ENCODE data around the gene ARHGEF9. TPM values are rescaled to one million over a fixed set of nuclear protein-coding genes. Genes with fewer than 3 reads are reported as not detected.
A peak's percentile ranks its signal among the peaks of the same experiment; 100 is the strongest.
"Not testable (repeated sequence)": the region's sequence is repeated elsewhere in the genome, so short reads cannot be mapped to it uniquely, and the experiment has no call there.

Gene ARHGEF9
- 24.7 and 26.3 TPM in 2 replicates for total RNA-seq (2022)
- Bru-seq, nascent RNA = percentile 64 among the genes with signal in this experiment
- percentile 62 among the genes with signal in this experiment for BruChase-seq, experiment 1, labeled RNA remaining after a 6-hour chase
- percentile 62 among the genes with signal in this experiment for BruChase-seq, experiment 2, labeled RNA remaining after a 2-hour chase
- long read RNA-seq, full-length matches to known transcripts = 4 of 8 reads
- long read RNA-seq, partial matches to known transcripts = 1 of 8 reads
- long read RNA-seq, other reads (novel, unspliced or antisense) = 3 of 8 reads

DNA sequence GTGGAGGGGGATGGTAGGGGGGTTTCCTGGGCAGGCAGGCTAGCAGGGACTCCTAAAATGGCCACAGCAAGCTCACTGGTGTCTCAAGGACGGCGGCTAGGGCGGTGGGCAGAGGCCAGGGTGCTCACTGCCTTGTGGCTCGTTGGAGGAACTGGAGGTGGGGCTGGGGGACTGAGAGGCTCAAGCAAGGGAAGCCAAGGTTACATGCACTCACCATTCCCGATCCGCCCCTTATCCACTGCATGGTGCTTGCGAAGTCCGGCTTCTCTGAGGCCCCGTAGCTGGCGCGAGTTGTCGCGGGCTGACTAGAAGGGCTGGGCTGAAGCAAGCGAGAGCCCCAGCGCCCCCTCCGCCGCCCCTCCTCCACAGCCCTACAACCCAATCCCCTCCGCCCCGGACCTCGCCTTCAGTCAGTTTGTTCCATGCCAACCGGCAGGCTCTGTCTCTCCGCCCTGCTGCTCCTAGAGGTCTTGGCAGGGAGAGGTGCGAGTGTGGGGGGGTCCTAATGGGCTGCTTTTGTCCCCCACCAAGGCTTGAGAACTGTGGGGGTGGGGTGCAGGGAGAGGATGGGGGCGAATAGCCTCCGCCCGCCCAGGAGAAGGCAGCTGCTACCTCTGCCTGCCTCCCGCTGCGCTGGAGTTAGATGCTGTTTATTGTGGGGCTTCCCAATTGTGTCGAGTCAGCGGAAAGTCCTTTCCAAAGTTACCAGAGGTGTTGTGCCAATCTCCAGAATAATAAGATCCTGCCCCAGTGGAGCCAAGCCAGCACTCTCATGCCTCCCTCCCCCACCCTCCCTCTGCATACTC, at the start of gene ARHGEF9:
ARHGEF9 (minus strand) TSS at position 313 of the 806 bp plus-strand sequence; CDS start at position 244, 69 bp downstream.
- CTCF ChIA-PET = no interaction called here
- no peaks in the 10 kb centered on the region for H3K27me3 Mint-ChIP-seq (ENCODE audit: unreplicated experiment)
- H3K27ac Mint-ChIP-seq (ENCODE audit: unreplicated experiment) = no peak within 1 kb of the TSS
- intact Hi-C loops (cut with micrococcal nuclease; ENCODE audit: unreplicated experiment) = no loop called here
- no peaks in the 10 kb centered on the region for H3K36me3 Mint-ChIP-seq (ENCODE audit: insufficient read depth, unreplicated experiment)
- BruUV-seq (replicated peaks) = no TSS peak
- DNase-seq = no peak
- H3K4me3 Mint-ChIP-seq (ENCODE audit: low read depth, unreplicated experiment) = no peak within 1 kb of the TSS
- TF ChIP-seq, protein P1, sequence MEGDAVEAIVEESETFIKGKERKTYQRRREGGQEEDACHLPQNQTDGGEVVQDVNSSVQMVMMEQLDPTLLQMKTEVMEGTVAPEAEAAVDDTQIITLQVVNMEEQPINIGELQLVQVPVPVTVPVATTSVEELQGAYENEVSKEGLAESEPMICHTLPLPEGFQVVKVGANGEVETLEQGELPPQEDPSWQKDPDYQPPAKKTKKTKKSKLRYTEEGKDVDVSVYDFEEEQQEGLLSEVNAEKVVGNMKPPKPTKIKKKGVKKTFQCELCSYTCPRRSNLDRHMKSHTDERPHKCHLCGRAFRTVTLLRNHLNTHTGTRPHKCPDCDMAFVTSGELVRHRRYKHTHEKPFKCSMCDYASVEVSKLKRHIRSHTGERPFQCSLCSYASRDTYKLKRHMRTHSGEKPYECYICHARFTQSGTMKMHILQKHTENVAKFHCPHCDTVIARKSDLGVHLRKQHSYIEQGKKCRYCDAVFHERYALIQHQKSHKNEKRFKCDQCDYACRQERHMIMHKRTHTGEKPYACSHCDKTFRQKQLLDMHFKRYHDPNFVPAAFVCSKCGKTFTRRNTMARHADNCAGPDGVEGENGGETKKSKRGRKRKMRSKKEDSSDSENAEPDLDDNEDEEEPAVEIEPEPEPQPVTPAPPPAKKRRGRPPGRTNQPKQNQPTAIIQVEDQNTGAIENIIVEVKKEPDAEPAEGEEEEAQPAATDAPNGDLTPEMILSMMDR (IDR thresholded peaks at IDR 0.05; ENCODE audit: unreplicated experiment) = no peak
- H3K4me1 Mint-ChIP-seq (ENCODE audit: low read depth, unreplicated experiment) = no peaks in the 10 kb centered on the region
- H3K9me3 Mint-ChIP-seq (ENCODE audit: low read depth, unreplicated experiment) = no peaks in the 10 kb centered on the region

DNA sequence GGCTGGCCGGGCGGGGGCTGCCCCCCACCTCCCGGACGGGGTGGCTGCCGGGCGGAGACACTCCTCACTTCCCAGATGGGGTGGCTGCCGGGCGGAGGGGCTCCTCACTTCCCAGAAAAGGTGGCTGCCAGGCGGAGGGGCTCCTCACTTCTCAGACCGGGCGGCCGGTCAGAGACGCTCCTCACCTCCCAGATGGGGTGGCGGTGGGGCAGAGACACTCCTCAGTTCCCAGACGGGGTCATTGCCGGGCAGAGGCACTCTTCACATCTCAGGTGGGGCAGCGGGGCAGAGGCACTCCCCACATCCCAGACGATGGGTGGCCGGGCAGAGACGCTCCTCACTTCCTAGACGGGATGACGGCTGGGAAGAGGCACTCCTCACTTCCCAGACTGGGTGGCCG, 40.4 kb upstream of the ARHGEF9 start:
- DNase-seq; H3K4me3 Mint-ChIP-seq (ENCODE audit: low read depth, unreplicated experiment); H3K27me3 Mint-ChIP-seq (ENCODE audit: unreplicated experiment); BruUV-seq (replicated peaks); intact Hi-C loops (cut with micrococcal nuclease; ENCODE audit: unreplicated experiment); H3K36me3 Mint-ChIP-seq (ENCODE audit: insufficient read depth, unreplicated experiment); H3K4me1 Mint-ChIP-seq (ENCODE audit: low read depth, unreplicated experiment); CTCF ChIA-PET; H3K9me3 Mint-ChIP-seq (ENCODE audit: low read depth, unreplicated experiment); H3K27ac Mint-ChIP-seq (ENCODE audit: unreplicated experiment): not testable (repeated sequence)

DNA sequence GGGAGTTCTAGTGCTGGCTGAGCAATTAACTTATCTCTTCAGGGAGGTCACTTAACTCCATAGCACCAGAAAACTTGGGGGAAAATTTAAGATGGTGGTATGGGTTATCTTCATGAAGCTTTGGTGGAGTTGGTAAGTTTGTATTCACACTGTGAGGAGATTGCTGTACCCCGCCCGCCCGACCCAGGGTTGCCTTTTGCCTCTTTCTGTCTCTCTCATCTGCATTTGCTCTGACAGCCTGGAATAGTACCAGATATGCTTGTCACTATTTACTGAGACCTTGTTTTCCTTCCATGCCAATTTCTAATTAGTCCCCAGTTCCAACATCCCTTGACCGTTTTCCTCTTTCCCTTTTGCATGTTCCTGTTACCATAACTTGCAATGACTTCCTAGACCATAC, 33.1 kb upstream of the ARHGEF9 start:
- TF ChIP-seq, protein P1 (IDR thresholded peaks at IDR 0.05; ENCODE audit: unreplicated experiment) = no peak
- intact Hi-C loops (cut with micrococcal nuclease; ENCODE audit: unreplicated experiment) = no loop called here
- Mint-ChIP-seq H3K4me1 (ENCODE audit: low read depth, unreplicated experiment) (no peaks in the 10 kb centered on the region), H3K36me3 (ENCODE audit: insufficient read depth, unreplicated experiment) (no peaks in the 10 kb centered on the region), H3K27me3 (ENCODE audit: unreplicated experiment) (no peaks in the 10 kb centered on the region), H3K27ac (ENCODE audit: unreplicated experiment) (no peak overlapping the region), H3K4me3 (ENCODE audit: low read depth, unreplicated experiment) (no peak overlapping the region), H3K9me3 (ENCODE audit: low read depth, unreplicated experiment) (peaks cover 4% of the 10 kb centered on the region)
- CTCF ChIA-PET = no interaction called here
- BruUV-seq (replicated peaks) = no TSS peak
- no peak for DNase-seq

DNA sequence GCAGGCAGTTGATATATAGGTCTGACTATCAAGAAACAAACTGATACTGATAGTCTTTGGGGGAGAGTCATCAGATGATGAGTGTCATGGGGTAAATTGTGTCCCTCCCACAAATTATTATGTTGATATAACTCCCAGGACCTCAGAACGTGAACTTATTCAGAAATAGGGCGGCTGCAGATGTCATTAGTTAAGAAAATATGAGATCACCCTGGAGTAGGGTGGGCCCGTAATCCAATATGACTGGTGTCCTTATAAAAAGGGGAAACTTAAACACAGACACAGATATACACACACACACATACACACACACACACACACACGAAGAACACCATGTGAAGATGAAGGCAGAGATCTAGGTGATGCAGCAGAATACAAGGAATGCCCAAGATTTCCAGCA, 32.7 kb upstream of the ARHGEF9 start:
- Mint-ChIP-seq H3K27me3 (ENCODE audit: unreplicated experiment) (no peaks in the 10 kb centered on the region), H3K4me1 (ENCODE audit: low read depth, unreplicated experiment) (no peaks in the 10 kb centered on the region), H3K27ac (ENCODE audit: unreplicated experiment) (no peak overlapping the region), H3K4me3 (ENCODE audit: low read depth, unreplicated experiment) (no peak overlapping the region), H3K36me3 (ENCODE audit: insufficient read depth, unreplicated experiment) (no peaks in the 10 kb centered on the region), H3K9me3 (ENCODE audit: low read depth, unreplicated experiment) (peaks cover 2% of the 10 kb centered on the region)
- TF ChIP-seq, protein P1 (IDR thresholded peaks at IDR 0.05; ENCODE audit: unreplicated experiment) = no peak
- CTCF ChIA-PET = no interaction called here
- no TSS peak for BruUV-seq (replicated peaks)
- no peak for DNase-seq
- intact Hi-C loops (cut with micrococcal nuclease; ENCODE audit: unreplicated experiment) = no loop called here

DNA sequence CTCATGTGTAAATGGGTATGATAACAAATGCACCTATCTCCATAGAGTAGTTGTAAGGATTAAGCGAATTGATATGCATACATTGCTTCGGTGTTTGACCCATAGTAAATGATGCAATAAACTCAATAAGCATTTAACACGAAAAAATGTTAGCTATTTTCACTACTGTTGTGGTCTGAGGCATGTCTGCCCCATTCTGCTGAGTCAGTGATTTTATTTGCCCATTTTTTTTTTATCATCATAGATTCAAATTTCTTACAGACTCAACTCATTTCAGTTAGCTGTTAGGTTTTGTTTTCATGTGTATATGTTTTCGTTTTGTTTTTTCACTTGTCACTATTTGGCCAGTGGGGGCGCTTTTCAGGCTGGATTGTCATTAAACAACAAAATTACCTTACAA, 27.8 kb upstream of the ARHGEF9 start:
- intact Hi-C loops (cut with micrococcal nuclease; ENCODE audit: unreplicated experiment) = no loop called here
- no peak overlapping the region for H3K4me3 Mint-ChIP-seq (ENCODE audit: low read depth, unreplicated experiment)
- H3K4me1 Mint-ChIP-seq (ENCODE audit: low read depth, unreplicated experiment) = no peaks in the 10 kb centered on the region
- DNase-seq = no peak
- TF ChIP-seq, protein P1 (IDR thresholded peaks at IDR 0.05; ENCODE audit: unreplicated experiment) = no peak
- H3K36me3 Mint-ChIP-seq (ENCODE audit: insufficient read depth, unreplicated experiment) = no peaks in the 10 kb centered on the region
- no peak overlapping the region for H3K27ac Mint-ChIP-seq (ENCODE audit: unreplicated experiment)
- no peaks in the 10 kb centered on the region for H3K27me3 Mint-ChIP-seq (ENCODE audit: unreplicated experiment)
- CTCF ChIA-PET = no interaction called here
- no peaks in the 10 kb centered on the region for H3K9me3 Mint-ChIP-seq (ENCODE audit: low read depth, unreplicated experiment)
- BruUV-seq (replicated peaks) = no TSS peak
